Prostate gland (tissue), 2 donors: Measurements from ENCODE around the gene SLC22A17. TPM values are rescaled to one million over a fixed set of nuclear protein-coding genes. Genes with fewer than 3 reads are reported as not detected.

Experiments used
- DNase-seq: peaks from one replicate; pipeline ENCODE4 v3.0.0-alpha.2; 2019; ENCODE audit warnings: low spot score
- H3K27ac ChIP-seq, 2 donors: fragments of 200-600 bp; sonication (generic); 2 replicates each; pipeline ENCODE4 v1.5.1; 2017 to 2019
- H3K27me3 ChIP-seq: fragments of 200-600 bp; sonication (generic); replicated peaks from 2 replicates; pipeline ENCODE4 v1.5.1; 2019; ENCODE audit not compliant: insufficient read depth
- H3K36me3 ChIP-seq, 2 donors: fragments of 200-600 bp; sonication (generic); 1 replicate in 1 of 2; 2 replicates in 1 of 2; pipeline versions ENCODE4 v1.5.1 to v1.8.1; 2017 to 2019
- H3K4me1 ChIP-seq: fragments of 200-600 bp; sonication (generic); replicated peaks from 2 replicates; pipeline ENCODE4 v1.5.1; 2019
- H3K4me3 ChIP-seq, 2 donors: fragments of 200-600 bp; sonication (generic); 2 replicates each; pipeline ENCODE4 v1.5.1; 2017 to 2019
- H3K9me3 ChIP-seq: fragments of 200-600 bp; sonication (generic); 2 replicates; pipeline ENCODE4 v1.5.1; 2017
- CTCF ChIP-seq, 4 experiments: fragments of 200-600 bp in 2 of 4; fragments of 450-650 bp in 2 of 4; sonication (generic) in 2 of 4; IDR thresholded peaks; 1 replicate in 3 of 4; 2 replicates in 1 of 4; pipeline ENCODE4 v1.5.1; 2016 to 2019; ENCODE audit warnings: antibody characterized with exemption in 4 of 4, mild to moderate bottlenecking in 2 of 4, moderate library complexity in 2 of 4
- POLR2A ChIP-seq: fragments of 450-650 bp; IDR thresholded peaks from one replicate; pipeline ENCODE4 v1.6.1; 2016; ENCODE audit warnings: antibody characterized with exemption, mild to moderate bottlenecking
- POLR2AphosphoS5 ChIP-seq: sonication (generic); formaldehyde crosslinking; IDR thresholded peaks from one replicate; pipeline ENCODE4 v1.6.1; 2017; ENCODE audit warnings: antibody characterized with exemption
- WGBS: methylation state at CpG from one replicate; pipeline ENCODE4 v1.1.5; 2018; 5-methylcytosine and 5-hydroxymethylcytosine counted together
- intact Hi-C: fragments of 100-400 bp; cut with DNase I; formaldehyde crosslinking; loops from one replicate; pipeline ENCODE4 v1.14.2; 2022
- microRNA counts, 2 donors: library from miRNA; unstranded; fragments of <30 nt; microRNA quantifications; one replicate each; lab custom pipeline; 2016 to 2017
- microRNA-seq: library from miRNA; unstranded; fragments of <30 nt; microRNA quantifications from one replicate; pipeline ENCODE4, GENCODE V29; 2016
- small RNA-seq, 2 donors: library from RNA; depleted of rRNA; stranded (forward); fragments of <200 nt; gene quantifications; one replicate each; pipeline ENCODE3, GENCODE V24; 2016
- total RNA-seq, 2 donors: library from RNA; depleted of rRNA; stranded (reverse); fragments of >200 nt; gene quantifications; one replicate each; pipeline ENCODE4 v1.1.0, GENCODE V29; 2016

The SLC22A17 gene
- total RNA-seq, 2 donors from 2014 or later, result 207 to 351 TPM

GRCh38 chr14:23297096-23297495 is 55.6 kb downstream of the SLC22A17 start:
- no peak for TF ChIP-seq CTCF (IDR thresholded peaks at IDR 0.05)
- TF ChIP-seq POLR2AphosphoS5, result no peak
- TF ChIP-seq POLR2A, result no peak
- Histone ChIP-seq H3K4me1 (no peaks in the 10 kb centered on the region), H3K4me3 (no peak overlapping the region), H3K9me3 (no peaks in the 10 kb centered on the region), H3K27ac (no peak overlapping the region), H3K36me3 (no peaks in the 10 kb centered on the region), H3K27me3 (no peaks in the 10 kb centered on the region)
- intact Hi-C loops, result no loop called here
- no peak for DNase-seq
- WGBS, result 89% methylated on average over 7 of the region's 7 CpGs

MicroRNAs encoded within 50 kb of the gene (microRNA counts, 767-probe panel; counts per million panel counts)
- 0 to 431 counts per million in 2 donors for microRNA hsa-miR-208a (lab: Ali Mortazavi, UCI)

Small RNA genes lying within 50 kb of the gene (microRNA-seq; reads per million reads assigned to microRNA genes)
- gene MIR208A, result 0.50 reads per million

Small RNA genes lying within 50 kb of the gene (small RNA-seq; reads per million reads assigned to genes)
- 0 to 0.19 reads per million in 2 donors for gene MIR208A

Other genes with a start within 250 kb of the SLC22A17 start
- gene CIROP, start 247.9 kb downstream of the SLC22A17 start, total RNA-seq, result not detected
- gene CEBPE, start 233.6 kb downstream of the SLC22A17 start, total RNA-seq, result not detected
- 100 to 1,000 TPM; 119 to 143 TPM for gene SLC7A8, start 169.2 kb downstream of the SLC22A17 start, total RNA-seq
- gene RNF212B, start 115.0 kb downstream of the SLC22A17 start, total RNA-seq, result 10 to 100 TPM in 1 of 2 donors, not detected in 1; 21.1 TPM
- 10 to 100 TPM; 15.3 to 22.0 TPM for gene HOMEZ, start 66.8 kb downstream of the SLC22A17 start, total RNA-seq
- gene PPP1R3E, start 50.0 kb downstream of the SLC22A17 start, total RNA-seq, result 10 to 100 TPM in 1 of 2 donors, 1 to 10 TPM in 1; 4.9 to 20.2 TPM
- gene BCL2L2, start 46.1 kb downstream of the SLC22A17 start, total RNA-seq, result 10 to 100 TPM; 45.4 to 87.3 TPM
- gene PABPN1, start 31.4 kb downstream of the SLC22A17 start, total RNA-seq, result 100 to 1,000 TPM in 1 of 2 donors, 10 to 100 TPM in 1; 62.7 to 113 TPM
- gene EFS, start 12.3 kb upstream of the SLC22A17 start, total RNA-seq, result 10 to 100 TPM; 26.5 to 53.2 TPM
- not detected for gene IL25, start 19.9 kb upstream of the SLC22A17 start, total RNA-seq
- gene CMTM5, start 24.2 kb upstream of the SLC22A17 start, total RNA-seq, result 1 to 10 TPM in 1 of 2 donors, not detected in 1; 1.5 TPM
- 1 to 10 TPM in 1 of 2 donors, not detected in 1; 3.1 TPM for gene MYH6, start 55.4 kb upstream of the SLC22A17 start, total RNA-seq
- gene MYH7, start 82.8 kb upstream of the SLC22A17 start, total RNA-seq, result 10 to 100 TPM in 1 of 2 donors, under 1 TPM in 1; 0.28 to 40.1 TPM
- gene NGDN, start 116.8 kb upstream of the SLC22A17 start, total RNA-seq, result 10 to 100 TPM; 33.7 to 37.0 TPM
- gene ZFHX2, start 198.9 kb upstream of the SLC22A17 start, total RNA-seq, result 1 to 10 TPM; 2.5 to 3.1 TPM
- 10 to 100 TPM; 22.5 to 45.4 TPM for gene THTPA, start 203.4 kb upstream of the SLC22A17 start, total RNA-seq
- 100 to 1,000 TPM in 1 of 2 donors, 10 to 100 TPM in 1; 95.3 to 134 TPM for gene AP1G2, start 214.9 kb upstream of the SLC22A17 start, total RNA-seq
- gene JPH4, start 225.9 kb upstream of the SLC22A17 start, total RNA-seq, result 10 to 100 TPM in 1 of 2 donors, 1 to 10 TPM in 1; 8.5 to 17.8 TPM